Activated CD8-positive, alpha-beta memory T cell treated with anti-CD3 and anti-CD28 coated beads, Interleukin-2, amount 50 U/mL, for 1 hour (primary cell): Measurements from ENCODE around the gene DENND1A.

Experiments used
- DNase-seq: peaks from one replicate; pipeline ENCODE4 v3.0.0-alpha.2; 2020; ENCODE audit errors: extremely low read depth

DENND1A gene

DNA sequence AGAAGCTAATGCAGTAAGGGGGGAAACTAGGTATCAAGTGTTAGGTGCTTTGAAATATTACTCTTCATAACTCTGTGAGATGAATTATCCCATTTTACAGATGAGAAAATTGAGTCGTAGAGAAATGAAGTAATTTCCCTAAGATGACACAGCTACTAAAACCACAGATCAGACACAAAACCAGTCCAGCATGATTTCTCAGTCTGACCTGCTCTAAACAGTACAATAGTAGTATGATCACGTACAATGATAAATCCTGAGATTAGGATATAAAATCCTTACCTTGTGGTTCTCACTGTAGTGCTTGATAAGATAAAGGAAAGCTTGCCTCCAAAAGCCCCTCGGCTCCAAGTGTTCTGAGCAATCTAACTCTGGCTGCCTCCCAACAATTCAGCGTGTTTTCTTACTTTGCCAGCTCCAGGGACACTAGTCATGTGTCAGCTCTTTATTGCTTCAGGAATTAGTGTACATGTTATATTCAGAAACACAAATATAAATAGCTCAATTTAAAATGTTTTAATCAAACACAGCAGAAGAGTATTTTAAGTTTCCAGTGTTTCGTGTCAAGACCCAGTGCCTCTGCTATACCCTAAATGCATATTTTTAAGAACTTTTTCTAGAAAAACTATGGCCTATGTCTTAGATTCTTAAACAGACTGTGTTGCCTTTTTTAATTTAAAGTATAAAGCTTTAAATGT is 243.6 kb downstream of the DENND1A start:
- no peak for DNase-seq

DNA sequence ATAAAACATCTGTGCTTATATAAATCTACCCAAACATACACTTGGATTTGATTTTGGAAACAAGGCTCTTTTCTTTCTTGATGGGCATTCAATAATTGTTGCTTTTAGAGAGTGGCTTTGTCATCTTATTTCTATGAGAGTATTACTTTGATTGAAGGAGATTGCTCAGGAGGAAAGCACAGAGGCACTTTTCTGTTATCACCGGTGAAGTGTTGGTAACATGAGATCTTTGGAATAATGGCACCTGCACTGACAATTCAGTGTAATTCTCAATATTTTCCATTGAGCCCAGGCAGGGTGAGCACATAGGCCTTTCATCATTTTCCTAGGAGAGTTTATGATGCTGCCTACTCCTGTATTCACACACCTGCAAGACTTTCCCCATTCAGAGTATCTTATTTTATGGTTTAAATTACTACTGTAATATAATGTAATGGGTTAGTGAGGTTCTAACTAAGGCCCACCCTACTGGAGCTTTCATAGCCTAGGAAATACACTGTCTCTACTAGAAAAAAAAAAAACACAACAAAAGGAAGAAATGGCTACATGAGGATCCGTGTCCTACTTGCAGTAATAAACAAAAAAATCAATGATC is 244.3 kb downstream of the DENND1A start:
- DNase-seq: no peak

DNA sequence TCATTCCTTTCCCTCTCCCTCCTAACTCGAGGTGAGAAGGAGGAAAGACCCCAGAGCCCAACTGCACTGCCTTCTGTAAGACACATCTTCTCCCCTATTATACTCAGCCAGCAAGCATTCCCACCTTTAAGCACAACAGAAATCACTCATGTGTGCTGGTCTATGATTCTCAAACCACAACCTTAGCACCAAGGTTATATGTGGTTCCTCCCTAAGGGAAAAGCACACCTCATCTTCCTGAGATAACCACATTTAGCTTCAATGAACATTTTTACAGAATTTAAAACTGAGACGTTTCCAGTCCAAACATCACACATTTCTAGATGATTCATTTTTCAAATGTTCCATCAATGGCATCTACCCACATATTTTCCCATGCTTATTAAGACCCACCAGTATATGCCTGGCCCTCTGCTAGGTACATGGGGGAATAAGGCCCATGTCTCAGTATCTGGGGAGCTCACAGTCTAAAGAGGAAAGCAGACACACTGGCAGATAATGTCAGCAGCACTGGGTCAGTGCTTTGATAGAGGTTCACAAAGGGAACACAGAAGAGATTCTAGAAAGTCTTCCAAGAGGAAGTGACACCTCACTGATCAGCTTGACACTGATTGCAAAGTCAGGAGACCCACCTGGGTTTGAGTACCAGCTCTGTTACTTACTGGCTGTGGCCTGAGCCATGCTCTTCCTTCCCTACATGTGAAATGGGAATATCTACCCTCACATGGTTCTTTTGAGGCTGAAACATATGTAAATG is 245.4 kb downstream of the DENND1A start:
- no peak for DNase-seq

DNA sequence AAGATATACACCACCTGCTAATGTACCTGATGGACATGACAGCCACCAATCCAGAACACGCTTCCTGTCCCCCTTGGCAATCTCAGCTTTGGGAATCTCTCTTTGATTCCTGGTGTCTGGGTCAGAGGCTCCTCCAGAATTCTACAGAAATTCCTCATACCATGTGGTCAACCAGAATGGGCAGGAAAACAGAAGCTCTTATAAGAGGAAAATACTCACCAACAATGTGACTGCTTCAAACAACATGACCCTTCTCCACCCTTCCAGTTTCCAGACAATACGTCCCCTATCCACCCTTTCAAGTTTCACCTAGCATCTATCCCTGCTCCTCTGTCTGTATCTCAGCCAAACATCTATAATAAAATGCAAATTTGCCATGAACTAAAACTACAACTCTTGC is 247.2 kb downstream of the DENND1A start:
- no peak for DNase-seq

DNA sequence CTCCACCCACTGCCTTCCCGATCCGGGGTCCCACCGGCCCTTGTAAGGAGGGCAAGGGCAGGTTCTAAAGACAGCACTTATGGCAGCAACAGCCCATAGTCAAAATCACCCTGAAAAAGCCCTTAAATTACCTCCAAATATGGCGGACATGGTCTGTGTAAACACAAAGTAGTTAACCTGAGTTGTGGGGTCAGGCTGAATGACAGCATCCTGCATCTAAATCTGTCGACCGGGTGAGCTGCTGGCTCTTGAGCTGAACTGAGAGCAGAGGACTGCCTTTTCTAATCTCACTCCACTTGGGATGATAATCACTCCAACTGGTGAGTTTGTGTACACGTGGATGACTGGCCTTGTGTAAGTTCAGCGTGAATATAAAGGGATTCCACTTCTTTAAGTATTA is 249.6 kb downstream of the DENND1A start:
- no peak for DNase-seq

DNA sequence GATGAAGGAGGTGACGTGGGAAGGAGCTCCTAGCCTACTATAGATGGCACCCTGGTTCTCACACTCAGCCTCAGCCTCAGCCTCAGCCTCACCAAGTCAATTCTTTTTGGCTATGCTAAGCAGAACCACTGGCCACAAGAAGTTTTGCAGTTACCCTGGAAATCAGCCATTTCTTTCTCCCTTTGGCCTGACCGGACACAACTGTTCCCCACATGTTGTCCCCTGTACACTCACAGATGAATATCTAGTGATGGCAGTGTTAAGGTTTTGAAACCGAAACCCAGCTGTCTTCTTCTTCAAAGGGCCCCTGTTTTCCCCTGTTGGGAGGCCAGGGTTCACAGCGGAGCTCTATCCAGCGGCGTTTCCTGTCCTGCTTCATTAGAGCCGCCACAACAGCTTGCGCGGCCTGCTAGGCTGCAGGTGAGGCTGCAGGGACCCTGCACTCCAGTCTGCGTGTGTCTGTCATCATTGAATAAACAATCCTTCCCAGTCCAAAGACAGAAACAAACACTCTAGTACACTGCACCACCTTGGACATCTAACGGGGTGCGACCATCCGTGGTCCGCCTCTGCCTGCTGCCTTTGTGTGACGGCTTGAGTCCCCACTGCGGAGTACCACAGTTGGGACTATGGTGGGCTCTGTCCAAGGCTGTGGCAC is 250.5 kb downstream of the DENND1A start:
- DNase-seq: no peak

DNA sequence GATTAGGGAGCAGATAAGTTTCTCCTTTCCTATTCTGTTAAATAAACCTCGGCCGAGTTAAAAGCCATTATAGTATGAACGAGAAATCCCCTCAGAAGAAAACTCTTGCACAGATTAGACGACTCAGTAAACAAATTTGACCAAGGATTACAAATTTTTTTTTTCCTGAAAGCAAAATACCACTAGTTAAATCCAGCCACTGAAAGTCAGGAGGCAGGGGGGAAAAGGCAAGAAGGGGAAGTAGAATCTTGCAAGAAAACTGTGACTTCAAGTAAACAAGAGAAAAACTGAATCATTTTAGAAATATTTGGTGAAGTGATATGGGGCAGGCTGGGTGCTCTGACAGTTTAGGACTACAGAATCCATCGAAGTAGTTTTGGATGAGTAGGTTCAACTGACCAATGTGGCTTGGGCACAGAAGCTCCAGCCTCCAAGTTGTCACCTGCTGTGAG is 251.0 kb downstream of the DENND1A start:
- no peak for DNase-seq

DNA sequence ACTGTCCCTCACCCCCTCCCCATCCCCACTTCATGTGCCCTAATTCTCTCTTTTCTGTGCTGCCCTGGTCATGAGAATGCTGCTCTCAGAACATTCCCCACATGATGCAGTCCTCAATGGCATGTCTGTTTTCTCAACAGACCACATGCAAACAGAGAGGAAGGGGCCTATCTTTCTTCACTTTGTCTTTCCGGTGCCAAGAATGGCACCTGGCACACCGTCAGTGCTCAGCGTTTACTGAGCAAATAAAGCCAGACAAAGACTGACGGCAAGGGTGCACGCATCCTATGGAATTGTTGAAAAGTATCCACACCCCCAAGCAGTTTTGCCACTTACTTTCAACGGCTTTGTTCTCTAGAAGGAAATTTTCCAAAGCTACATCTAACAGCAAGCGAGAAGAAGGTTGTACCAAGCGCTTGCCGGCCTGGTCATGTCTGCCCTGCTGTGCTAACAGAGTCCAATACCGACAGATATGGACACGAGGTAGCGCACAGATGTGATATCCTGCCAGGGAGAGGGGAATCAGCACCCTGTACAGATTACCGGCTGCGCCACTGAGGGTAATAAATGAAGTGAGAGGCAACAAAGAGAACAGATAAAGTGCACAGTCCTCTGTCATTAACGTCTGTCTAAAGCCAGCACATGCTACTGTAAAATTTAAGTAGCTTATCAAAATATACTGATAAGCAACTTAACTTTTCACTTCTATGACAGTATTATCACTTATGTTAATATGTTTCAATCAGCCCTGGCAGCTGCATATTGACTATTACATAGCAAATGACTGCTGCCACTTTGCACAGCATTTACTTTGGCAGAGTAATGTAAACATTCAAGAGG is 251.7 kb downstream of the DENND1A start:
- no peak for DNase-seq

DNA sequence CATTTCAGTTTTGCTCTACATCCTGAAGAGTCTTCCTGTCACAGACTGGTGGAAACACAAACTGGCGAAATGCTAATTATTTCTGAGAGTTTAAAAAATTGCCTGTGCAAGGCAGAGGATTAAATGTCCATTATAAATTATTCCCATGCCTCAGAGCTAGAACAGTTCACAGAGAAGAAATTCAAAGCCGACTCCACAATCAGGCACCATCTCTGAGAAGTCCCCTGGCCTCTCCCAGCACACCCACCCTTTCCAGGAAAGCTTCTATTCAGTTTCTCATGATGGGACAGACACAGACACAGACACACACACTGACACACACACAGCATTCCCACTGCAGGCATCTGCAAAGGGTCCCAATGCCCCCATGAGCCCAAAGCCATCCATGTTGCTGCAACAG is 253.1 kb downstream of the DENND1A start:
- no peak for DNase-seq

DNA sequence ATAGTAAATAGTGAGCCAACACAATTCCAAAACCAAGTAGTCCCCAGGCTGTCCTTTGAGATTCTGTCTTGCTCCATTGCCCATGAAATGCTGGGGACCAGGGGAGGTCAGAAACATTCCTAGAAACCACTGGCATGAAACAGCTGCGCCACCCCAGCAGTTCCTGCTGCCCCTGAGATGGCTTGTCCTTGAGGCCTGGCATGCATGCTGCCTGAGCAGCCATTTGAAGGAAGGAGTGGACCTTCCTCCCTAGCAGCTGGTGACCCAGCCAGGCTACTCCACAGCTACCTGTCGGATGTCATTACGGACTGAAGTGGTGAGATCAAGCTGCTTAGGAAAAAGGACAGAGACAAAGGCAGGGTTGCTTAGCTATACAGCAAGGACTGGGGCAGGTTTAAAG is 260.6 kb downstream of the DENND1A start:
- no peak for DNase-seq

DNA sequence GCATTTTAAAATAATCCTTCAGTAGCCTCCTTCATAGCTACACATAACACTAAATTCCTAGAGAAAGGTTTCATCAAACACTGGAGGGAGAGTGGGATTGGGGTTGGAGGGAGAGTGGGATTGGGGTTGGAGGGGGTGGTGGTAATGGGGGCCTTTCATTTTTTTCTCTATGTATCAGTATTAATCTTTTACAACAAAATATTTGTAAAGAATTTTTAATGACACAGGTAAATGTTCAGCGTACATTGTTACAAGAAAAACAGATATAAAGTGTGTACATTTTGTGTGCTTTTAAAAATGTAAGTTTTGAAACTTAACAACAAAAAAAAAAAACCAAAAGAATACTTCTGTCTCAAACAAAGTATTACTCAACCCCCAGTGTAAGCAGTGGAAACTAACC is 266.4 kb downstream of the DENND1A start:
- DNase-seq: no peak

DNA sequence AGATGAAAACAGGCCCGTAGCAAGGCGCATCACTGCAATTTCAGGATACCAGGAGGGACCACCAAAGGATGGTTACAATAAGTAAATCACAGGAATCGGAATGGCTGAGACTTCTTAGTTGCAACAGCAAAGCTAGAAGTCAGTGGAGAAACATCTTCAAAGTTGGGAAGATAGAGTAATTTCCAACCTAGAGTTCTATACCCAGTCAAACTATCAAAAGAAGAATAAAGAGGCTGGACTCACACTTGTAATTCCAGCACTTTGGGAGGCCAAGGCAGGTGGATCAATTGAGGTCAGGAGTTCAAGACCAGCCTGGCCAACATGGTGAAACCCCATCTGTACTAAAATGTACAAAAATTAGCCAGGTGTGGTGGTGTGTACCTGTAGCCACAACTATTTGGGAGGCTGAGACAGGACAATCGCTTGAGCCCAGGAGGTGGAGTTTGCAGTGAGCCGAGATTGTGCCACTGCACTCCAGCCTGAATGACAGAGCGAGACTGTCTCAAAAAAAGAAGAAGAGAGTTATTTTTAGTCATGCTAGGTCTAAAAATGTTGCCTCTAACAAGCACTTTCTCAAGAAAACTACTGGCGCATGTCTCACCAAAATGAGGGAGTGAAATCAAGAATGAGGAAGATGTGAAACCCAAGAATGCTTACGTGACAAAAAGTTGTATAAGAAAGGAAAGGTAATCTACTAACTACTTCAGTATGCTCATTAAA is 267.7 kb downstream of the DENND1A start:
- no peak for DNase-seq

DNA sequence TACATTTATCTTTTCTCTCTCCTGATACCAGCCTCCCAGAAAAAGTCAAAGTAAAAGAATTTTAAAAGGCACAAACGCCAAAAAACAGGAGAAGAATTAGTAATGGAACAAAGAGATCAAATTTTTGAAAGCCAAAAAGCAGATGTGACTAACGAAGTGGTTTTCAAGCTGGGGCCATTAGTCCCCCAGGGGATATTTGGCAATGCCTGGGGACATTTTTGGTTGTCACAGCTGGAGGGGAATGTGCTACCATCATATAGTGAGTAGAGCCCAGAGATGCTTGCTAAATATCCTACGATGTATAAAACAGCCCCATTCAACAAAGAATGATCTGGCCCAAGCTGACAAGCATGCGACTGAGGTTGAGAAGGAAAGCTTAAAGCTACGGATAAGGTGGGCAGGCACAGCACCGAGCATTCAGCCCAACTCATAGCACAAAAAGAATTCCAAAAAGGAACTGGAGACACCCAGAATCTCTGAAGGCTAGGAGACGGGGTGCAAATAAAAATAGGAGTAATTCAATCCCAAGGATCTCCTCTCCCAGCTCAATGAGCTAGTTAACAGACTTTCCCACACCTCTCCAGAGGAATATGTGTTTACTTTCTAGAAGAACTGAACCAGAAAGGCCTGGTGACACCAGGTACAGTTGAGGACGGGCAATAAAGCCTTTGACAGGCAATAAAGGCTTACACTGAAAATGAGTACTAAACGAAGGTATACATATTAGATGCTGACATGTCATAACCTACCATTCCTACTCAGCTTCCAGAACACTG is 269.0 kb downstream of the DENND1A start:
- no peak for DNase-seq

DNA sequence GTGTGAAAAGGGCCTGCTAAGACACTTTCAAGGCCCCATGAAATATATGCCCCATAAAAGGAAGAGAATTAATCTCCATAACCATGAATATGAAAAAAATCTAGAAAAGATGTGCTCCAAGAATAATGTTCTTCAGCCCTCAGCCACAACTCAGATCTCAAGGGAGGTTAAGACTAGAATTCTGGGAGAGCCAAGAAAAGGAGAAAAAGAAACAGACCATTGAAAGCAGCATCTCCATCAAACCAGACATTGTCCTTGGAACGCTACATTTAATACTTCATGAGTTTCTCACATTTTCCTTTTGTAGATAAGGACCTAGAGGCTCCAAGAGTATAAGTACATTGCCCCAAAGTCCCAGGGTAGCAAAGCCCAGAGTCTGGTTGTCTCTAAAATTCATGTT is 270.6 kb downstream of the DENND1A start:
- no peak for DNase-seq

DNA sequence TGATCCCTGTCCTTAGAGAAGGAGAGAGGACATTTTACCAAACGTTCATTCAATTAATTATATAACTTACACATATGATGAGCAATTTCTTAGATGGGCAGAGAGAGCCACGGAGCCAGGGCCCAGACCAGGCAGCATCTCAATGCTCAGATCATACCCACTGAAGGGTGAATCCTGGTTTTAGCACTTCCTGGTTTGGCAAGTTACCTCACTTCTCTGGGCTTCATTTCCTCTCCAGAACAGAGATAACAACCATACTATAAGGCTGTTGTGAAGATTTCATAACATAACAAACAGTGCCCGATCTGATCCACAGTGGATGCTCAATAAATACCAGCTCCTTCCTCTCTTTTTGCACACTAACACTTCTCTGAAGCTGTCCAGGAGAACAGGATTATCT is 271.1 kb downstream of the DENND1A start:
- DNase-seq: no peak

DNA sequence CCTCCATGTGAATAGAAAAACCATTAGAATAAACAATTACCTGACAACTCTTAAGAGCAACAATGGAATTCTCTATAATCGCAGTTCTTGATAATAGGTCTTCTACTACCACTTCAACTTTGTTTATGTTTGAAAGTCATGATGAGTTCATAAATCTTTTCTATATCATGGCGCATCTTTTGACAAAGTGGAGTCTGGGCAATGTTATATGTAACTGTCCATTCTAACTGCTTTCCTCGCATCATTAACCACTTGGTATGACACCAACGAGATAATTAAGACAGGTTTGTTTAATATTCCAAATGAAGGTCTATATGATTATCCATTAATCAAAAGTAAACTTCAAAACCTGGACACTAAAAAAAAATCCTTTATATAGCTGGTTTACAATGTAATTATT is 272.0 kb downstream of the DENND1A start:
- DNase-seq: no peak

DNA sequence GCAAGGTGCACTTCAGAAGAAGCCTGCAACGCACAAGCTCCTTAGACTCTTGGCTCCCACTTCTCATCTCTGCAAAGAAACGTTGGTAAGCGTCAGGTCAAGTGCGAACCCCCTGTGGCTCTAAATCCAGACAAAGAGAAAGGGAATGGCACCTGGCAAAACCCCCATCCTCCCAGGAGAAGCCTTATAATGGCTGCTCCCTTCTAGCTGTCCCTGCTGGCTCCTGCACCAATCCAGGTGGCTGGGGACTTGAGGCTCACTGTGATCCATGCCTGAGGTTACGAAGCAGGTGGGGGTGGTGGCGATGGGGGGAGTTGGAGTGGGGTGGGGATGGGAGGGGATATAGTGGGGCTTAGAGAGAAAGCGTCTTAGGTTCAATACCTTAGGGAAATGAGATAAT is 272.8 kb downstream of the DENND1A start:
- DNase-seq: no peak

DNA sequence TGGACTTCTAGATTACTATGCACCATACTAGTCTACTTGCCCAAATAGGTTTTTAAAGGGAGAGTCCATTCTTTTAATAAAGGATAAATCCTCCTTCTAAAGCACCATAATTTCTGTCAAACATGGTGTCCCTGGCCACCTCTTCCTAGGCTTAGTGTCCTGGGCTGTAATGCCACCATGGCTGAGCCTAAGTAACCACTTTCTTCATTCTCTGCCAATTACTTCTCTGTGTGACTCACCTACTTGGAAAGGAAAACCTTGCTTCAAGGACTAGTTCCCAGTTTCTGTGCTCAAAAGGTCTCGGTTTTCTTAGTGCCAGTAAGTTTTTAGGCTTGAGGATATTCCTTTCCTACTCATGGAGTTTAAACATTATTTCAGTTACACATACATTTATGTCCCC is 273.4 kb downstream of the DENND1A start:
- no peak for DNase-seq

DNA sequence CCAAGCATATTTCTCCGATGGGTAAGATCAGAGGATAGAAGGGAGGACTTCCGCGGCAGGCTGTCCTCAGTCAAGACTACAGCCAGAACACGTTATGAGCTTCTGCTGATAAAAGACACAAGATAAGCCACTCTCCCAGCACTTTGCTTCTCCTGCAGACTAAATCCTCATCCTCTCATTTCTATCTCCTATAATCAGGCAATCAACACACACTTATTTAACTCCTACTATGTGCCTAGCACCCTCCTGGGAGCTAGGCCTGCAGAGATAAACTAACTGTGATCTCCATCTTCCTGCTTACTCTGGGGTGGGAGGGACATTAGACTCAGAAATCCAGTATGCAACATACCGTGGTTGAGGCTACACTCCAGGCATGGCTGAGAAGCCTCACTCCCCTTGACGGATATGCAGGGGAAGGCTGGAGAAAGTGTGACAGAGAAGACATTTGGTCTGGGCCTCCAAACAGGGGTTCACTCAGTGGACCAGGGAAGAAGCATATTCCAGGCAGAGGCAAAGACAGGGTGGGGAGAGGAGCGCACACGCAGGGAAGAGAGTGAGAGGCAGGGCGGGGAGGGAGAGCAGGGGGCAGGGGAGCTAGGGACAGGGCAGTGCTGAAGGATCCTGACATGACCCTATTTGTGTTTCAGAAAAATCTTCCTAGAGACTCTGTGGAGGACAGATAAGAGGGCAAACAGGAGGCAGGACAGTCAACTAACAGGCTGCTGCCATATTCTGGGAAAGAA is 274.1 kb downstream of the DENND1A start:
- no peak for DNase-seq
